Ovary (tissue), 3 donors: Measurements from ENCODE around the gene YIPF2.

Experiments used
- CTCF ChIP-seq, 3 donors: fragments of 450-650 bp in 2 of 3; fragments of 200-600 bp in 1 of 3; IDR thresholded peaks; one replicate each; pipeline versions ENCODE4 v1.5.1 to v1.8.0; 2016 to 2022; ENCODE audit warnings: antibody characterized with exemption in 3 of 3, mild to moderate bottlenecking in 1 of 3
- POLR2A ChIP-seq: fragments of 450-650 bp; IDR thresholded peaks from one replicate; pipeline ENCODE4 v1.6.1; 2017; ENCODE audit warnings: antibody characterized with exemption, mild to moderate bottlenecking, moderate library complexity
- donor health status: DM: no; HTN: no; CAD: no.

DNA sequence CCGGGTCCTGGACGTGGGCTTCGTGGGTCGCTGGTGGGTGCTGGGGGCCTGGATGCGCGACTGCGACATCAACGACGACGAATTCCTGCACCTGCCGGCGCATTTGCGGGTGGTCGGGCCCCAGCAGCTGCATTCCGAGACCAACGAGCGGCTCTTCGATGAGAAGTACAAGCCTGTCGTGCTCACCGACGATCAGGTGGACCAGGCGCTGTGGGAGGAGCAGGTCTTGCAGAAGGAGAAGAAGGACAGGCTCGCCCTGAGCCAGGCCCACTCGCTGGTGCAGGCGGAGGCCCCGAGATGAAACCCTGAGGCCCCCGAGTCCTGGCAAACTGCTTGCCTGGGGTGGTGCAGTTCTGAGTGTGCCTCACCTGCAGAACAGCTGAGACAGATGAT, 959 bp upstream of the YIPF2 start:
- TF ChIP-seq CTCF (IDR thresholded peaks at IDR 0.05) (no peak), POLR2A (no peak)
